ENCODE measurements around the gene ADAMTS3.

DNA sequence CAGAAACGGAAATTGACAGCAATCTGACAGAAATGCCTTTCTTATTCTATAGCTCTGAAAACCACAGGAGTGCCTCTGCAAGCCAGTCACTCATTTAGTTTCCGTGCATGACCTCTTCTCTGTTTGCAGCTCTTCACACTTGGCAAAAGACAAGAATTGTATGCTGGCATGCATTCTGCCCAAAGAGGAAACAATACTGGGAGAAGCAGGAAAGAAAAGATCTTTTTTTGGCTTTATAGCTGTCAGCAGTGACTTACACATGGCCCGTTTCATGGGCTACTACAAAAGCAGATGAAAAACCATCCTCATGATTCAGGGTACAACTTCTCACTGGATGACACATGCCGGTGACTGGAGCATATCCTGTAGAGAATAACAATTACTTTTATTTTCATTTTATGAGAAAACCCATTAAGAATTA lies 249.4 kb downstream of the ADAMTS3 start:
- TF ChIP-seq JUN (IDR thresholded peaks at IDR 0.05; ENCODE audit: borderline replicate concordance, low read depth, low read length) (no peak), JUN (CRISPR knock-in tag; IDR thresholded peaks at IDR 0.05; ENCODE audit: borderline replicate concordance) (no peak)
- TF ChIP-seq, protein P1, sequence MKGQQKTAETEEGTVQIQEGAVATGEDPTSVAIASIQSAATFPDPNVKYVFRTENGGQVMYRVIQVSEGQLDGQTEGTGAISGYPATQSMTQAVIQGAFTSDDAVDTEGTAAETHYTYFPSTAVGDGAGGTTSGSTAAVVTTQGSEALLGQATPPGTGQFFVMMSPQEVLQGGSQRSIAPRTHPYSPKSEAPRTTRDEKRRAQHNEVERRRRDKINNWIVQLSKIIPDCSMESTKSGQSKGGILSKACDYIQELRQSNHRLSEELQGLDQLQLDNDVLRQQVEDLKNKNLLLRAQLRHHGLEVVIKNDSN (CRISPR knock-in tag; IDR thresholded peaks at IDR 0.05): no peak

Measured in K562 (cell line).